Testis (tissue), 2 donors: ENCODE measurements around the gene HS3ST4.

Experiments used
- POLR2A ChIP-seq: fragments of 450-650 bp; IDR thresholded peaks from one replicate; pipeline ENCODE4 v1.6.1; 2017; ENCODE audit warnings: antibody characterized with exemption, mild to moderate bottlenecking, moderate library complexity
- TF ChIP-seq, protein P1 (sequence below), 3 experiments: fragments of 450-650 bp in 2 of 3; fragments of 200-600 bp in 1 of 3; sonication (generic) in 1 of 3; IDR thresholded peaks; one replicate each; pipeline ENCODE4 v1.5.1; 2016 to 2019; ENCODE audit warnings: antibody characterized with exemption in 3 of 3, mild to moderate bottlenecking in 2 of 3, moderate library complexity in 1 of 3

DNA sequence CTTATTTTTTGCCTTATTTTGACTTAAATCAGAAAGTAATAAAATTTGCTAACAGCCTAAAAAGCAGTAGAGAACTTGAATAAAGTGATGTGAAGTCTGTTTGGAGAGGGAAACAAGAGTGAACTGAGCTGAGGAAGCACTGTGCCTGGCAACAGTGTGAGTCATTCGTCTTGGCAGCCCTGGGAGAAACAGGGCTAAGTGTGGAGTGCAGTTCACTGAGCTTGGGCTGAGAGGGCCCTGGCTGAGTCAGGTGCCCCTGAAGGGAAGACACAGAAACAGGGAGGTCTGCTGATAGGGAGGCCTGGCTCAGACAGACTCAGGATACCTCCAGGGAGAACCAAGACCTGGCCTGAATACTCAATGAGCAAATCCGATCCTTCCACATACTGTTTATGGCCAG is 132.1 kb downstream of the HS3ST4 start:
- TF ChIP-seq, protein P1, sequence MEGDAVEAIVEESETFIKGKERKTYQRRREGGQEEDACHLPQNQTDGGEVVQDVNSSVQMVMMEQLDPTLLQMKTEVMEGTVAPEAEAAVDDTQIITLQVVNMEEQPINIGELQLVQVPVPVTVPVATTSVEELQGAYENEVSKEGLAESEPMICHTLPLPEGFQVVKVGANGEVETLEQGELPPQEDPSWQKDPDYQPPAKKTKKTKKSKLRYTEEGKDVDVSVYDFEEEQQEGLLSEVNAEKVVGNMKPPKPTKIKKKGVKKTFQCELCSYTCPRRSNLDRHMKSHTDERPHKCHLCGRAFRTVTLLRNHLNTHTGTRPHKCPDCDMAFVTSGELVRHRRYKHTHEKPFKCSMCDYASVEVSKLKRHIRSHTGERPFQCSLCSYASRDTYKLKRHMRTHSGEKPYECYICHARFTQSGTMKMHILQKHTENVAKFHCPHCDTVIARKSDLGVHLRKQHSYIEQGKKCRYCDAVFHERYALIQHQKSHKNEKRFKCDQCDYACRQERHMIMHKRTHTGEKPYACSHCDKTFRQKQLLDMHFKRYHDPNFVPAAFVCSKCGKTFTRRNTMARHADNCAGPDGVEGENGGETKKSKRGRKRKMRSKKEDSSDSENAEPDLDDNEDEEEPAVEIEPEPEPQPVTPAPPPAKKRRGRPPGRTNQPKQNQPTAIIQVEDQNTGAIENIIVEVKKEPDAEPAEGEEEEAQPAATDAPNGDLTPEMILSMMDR (IDR thresholded peaks at IDR 0.05) = no peak
- no peak for TF ChIP-seq POLR2A
